Mucosa of rectum (tissue), 2 donors: ENCODE results near the gene CTNNBL1.

Experiments used
- H3K27ac ChIP-seq, 2 donors: one replicate each; pipeline ENCODE4 v1.7.0; 2013; ENCODE audit warnings: inconsistent platforms in 2 of 2, low read depth in 2 of 2, low read length in 2 of 2
- H3K27me3 ChIP-seq, 2 donors: one replicate each; pipeline ENCODE4 v1.7.0; 2013; ENCODE audit warnings: low read length in 2 of 2; ENCODE audit not compliant: control insufficient read depth in 2 of 2, insufficient read depth in 2 of 2
- H3K36me3 ChIP-seq, 2 donors: one replicate each; pipeline ENCODE4 v1.7.0; 2013; ENCODE audit warnings: low read length in 2 of 2; ENCODE audit not compliant: control insufficient read depth in 2 of 2, insufficient read depth in 2 of 2
- H3K4me1 ChIP-seq, 2 donors: one replicate each; pipeline ENCODE4 v1.7.0; 2013; ENCODE audit warnings: low read length in 2 of 2, mild to moderate bottlenecking in 1 of 2; ENCODE audit not compliant: control insufficient read depth in 2 of 2, insufficient read depth in 2 of 2
- H3K4me3 ChIP-seq, 2 donors: one replicate each; pipeline ENCODE4 v1.7.0; 2013; ENCODE audit warnings: low read length in 2 of 2
- H3K9ac ChIP-seq, 2 donors: one replicate each; pipeline ENCODE4 v1.7.0; 2013; ENCODE audit warnings: low read length in 2 of 2, low read depth in 1 of 2, mild to moderate bottlenecking in 1 of 2
- H3K9me3 ChIP-seq, 2 donors: one replicate each; pipeline ENCODE4 v1.7.0; 2013; ENCODE audit warnings: low read length in 2 of 2; ENCODE audit not compliant: control insufficient read depth in 2 of 2
- donor health status: healthy.
- donor health status: Normal muscosa, but diverticular disease.

Gene CTNNBL1

GRCh38 chr20:37873884-37874283, 180.1 kb downstream of the CTNNBL1 start:
- Histone ChIP-seq H3K27me3 (no peaks in the 10 kb centered on the region), H3K4me1 (no peaks in the 10 kb centered on the region), H3K4me3 (no peak overlapping the region), H3K9me3 (no peaks in the 10 kb centered on the region), H3K36me3 (peaks cover 16 to 31% of the 10 kb centered on the region in 2 donors), H3K9ac (no peak overlapping the region), H3K27ac (no peak overlapping the region)

DNA sequence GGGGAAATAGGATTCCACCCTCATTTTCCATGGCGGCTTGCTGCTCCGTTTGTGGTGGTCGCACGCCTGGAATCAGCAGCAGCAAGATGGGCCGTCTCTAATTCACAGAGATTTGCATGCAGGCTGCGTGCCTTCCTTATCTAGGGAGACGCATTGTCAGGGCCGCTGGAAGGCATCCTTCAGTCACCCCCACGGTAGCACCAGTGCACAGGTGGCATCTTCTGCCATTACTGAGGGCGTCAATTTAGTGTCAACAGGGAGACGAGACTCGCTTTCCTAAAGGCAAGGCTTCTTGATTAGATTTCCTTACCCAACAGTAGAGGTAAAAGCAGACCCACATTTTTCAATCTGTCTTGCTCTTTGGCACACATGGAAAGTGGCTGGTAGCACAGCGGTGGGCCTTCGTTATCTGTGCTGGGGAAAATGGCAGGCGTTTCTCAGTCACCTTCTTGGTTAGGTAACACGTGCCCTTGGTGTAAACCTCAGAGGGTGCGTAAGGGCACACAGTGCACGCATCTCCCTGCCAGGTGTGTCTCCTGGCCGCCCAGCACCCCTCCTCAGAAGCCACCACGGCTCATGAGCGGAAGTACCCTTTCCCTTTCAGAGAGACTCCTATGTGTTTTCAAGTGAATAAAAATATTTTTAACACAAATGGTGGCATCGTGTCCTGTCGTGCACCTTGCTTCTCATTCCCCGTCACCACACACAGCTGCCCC, 181.8 kb downstream of the CTNNBL1 start:
- Histone ChIP-seq H3K27me3 (no peaks in the 10 kb centered on the region), H3K4me1 (no peaks in the 10 kb centered on the region), H3K36me3 (peaks cover 16 to 28% of the 10 kb centered on the region in 2 donors), H3K4me3 (no peak overlapping the region), H3K27ac (no peak overlapping the region), H3K9ac (no peak overlapping the region), H3K9me3 (no peaks in the 10 kb centered on the region)

- Histone ChIP-seq H3K4me1 (no peaks in the 10 kb centered on the region), H3K4me3 (no peak overlapping the region), H3K27me3 (no peaks in the 10 kb centered on the region), H3K9ac (no peak overlapping the region), H3K9me3 (no peaks in the 10 kb centered on the region), H3K36me3 (peaks cover 16 to 18% of the 10 kb centered on the region in 2 donors), H3K27ac (no peak overlapping the region)
Observed at GRCh38 chr20:37876863-37877262, 183.0 kb downstream of the CTNNBL1 start.

GRCh38 chr20:37877832-37878772, 184.3 kb downstream of the CTNNBL1 start:
- Histone ChIP-seq H3K27me3 (no peaks in the 10 kb centered on the region), H3K9ac (no peak overlapping the region)

GRCh38 chr20:37878835-37879599, 185.2 kb downstream of the CTNNBL1 start:
- Histone ChIP-seq H3K36me3 (peaks cover 2 to 6% of the 10 kb centered on the region in 2 donors), H3K27me3 (no peaks in the 10 kb centered on the region), H3K4me1 (no peaks in the 10 kb centered on the region), H3K4me3 (no peak overlapping the region), H3K27ac (no peak overlapping the region), H3K9me3 (no peaks in the 10 kb centered on the region), H3K9ac (no peak overlapping the region)

More at GRCh38 chr20:37877832-37878772, 184.3 kb downstream of the CTNNBL1 start:
- Histone ChIP-seq H3K9me3 (no peaks in the 10 kb centered on the region), H3K4me3 (no peak overlapping the region), H3K27ac (no peak overlapping the region), H3K36me3 (peaks cover 9 to 10% of the 10 kb centered on the region in 2 donors), H3K4me1 (no peaks in the 10 kb centered on the region)

DNA sequence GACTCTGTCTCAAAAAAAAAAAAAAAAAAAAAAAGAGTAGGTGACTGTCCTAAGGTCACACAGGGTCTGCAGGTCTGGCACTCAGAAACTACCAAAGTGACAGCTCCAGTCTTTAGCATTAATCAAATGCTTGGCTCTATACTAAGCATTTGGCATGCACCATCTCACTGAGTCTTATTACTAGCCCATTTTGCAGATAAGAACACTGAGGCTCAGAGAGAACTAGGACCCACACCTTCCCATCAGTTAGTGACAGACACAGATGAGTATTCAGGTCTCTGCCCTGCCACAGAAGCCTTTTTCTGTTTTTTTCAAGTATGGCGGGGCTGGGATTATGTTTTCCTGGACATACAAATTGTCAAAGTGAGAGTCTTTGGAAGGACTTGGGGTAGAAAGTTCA, 186.0 kb downstream of the CTNNBL1 start:
- Histone ChIP-seq H3K4me1 (no peaks in the 10 kb centered on the region), H3K9ac (no peak overlapping the region), H3K27me3 (no peaks in the 10 kb centered on the region), H3K36me3 (no peaks in the 10 kb centered on the region), H3K27ac (no peak overlapping the region), H3K9me3 (no peaks in the 10 kb centered on the region), H3K4me3 (no peak overlapping the region)

- Histone ChIP-seq H3K9ac (no peak overlapping the region), H3K4me1 (no peaks in the 10 kb centered on the region), H3K4me3 (no peak overlapping the region), H3K9me3 (no peaks in the 10 kb centered on the region), H3K36me3 (no peaks in the 10 kb centered on the region), H3K27me3 (no peaks in the 10 kb centered on the region), H3K27ac (no peak overlapping the region)
Observed at GRCh38 chr20:37880726-37881591, 187.1 kb downstream of the CTNNBL1 start.

GRCh38 chr20:37881601-37882343, 187.9 kb downstream of the CTNNBL1 start:
- no peak overlapping the region for H3K27ac ChIP-seq

More at GRCh38 chr20:37881601-37882343, 187.9 kb downstream of the CTNNBL1 start:
- no peak overlapping the region for H3K9ac ChIP-seq
- H3K27me3 ChIP-seq = no peaks in the 10 kb centered on the region
- no peaks in the 10 kb centered on the region for H3K36me3 ChIP-seq
- no peaks in the 10 kb centered on the region for H3K4me1 ChIP-seq
- H3K9me3 ChIP-seq = no peaks in the 10 kb centered on the region
- no peak overlapping the region for H3K4me3 ChIP-seq
